Activated naive CD8-positive, alpha-beta T cell (primary cell): ENCODE results near the gene IQCK.

Source experiments
- H3K27ac Mint-ChIP-seq: one replicate; pipeline ENCODE4 v1.8.0; 2021; ENCODE audit warnings: mixed read lengths
- H3K27me3 Mint-ChIP-seq: one replicate; pipeline ENCODE4 v1.8.0; 2021; ENCODE audit warnings: mixed read lengths
- H3K36me3 Mint-ChIP-seq: one replicate; pipeline ENCODE4 v1.8.0; 2021; ENCODE audit warnings: mixed read lengths
- H3K4me1 Mint-ChIP-seq: one replicate; pipeline ENCODE4 v1.8.0; 2021; ENCODE audit warnings: low read depth, mixed read lengths
- H3K4me3 Mint-ChIP-seq: one replicate; pipeline ENCODE4 v1.8.0; 2021; ENCODE audit warnings: mild to moderate bottlenecking, mixed read lengths
- H3K9me3 Mint-ChIP-seq: one replicate; pipeline ENCODE4 v1.8.0; 2021; ENCODE audit warnings: low read depth, mixed read lengths

IQCK gene

GRCh38 chr16:19851476-19851875 is 133.4 kb downstream of the IQCK start:
- Mint-ChIP-seq H3K27ac (no peak overlapping the region), H3K9me3 (no peaks in the 10 kb centered on the region), H3K36me3 (no peaks in the 10 kb centered on the region)

GRCh38 chr16:19853132-19853741 is 135.2 kb downstream of the IQCK start:
- H3K27me3 Mint-ChIP-seq = peaks cover 1% of the 10 kb centered on the region
- H3K4me1 Mint-ChIP-seq = no peaks in the 10 kb centered on the region
- H3K27ac Mint-ChIP-seq = no peak overlapping the region
- no peak overlapping the region for H3K4me3 Mint-ChIP-seq
- H3K9me3 Mint-ChIP-seq = no peaks in the 10 kb centered on the region
- no peaks in the 10 kb centered on the region for H3K36me3 Mint-ChIP-seq

More at GRCh38 chr16:19851476-19851875, 133.4 kb downstream of the IQCK start:
- Mint-ChIP-seq H3K4me1 (no peaks in the 10 kb centered on the region), H3K27me3 (peaks cover 2% of the 10 kb centered on the region), H3K4me3 (no peak overlapping the region)

- Mint-ChIP-seq H3K36me3 (no peaks in the 10 kb centered on the region), H3K9me3 (no peaks in the 10 kb centered on the region), H3K27me3 (no peaks in the 10 kb centered on the region), H3K27ac (no peak overlapping the region), H3K4me1 (no peaks in the 10 kb centered on the region), H3K4me3 (no peak overlapping the region)
Observed at GRCh38 chr16:19853742-19854542, 135.9 kb downstream of the IQCK start.

DNA sequence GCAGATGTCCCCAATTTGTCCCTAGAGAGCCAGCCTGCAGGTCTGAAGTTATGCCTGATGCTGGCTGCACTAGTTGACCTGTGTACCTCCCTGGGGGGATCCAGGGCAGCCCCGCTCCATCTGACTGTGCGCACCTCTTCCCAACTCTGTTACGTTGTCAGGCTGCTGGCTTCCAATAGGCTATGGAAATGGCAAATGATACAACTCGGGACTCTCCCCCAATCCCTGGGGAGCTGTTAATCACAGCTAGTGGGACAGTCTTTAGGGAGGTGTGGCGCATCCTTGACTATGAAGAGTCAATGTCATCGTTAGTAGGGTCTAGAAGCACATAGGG is 136.4 kb downstream of the IQCK start:
- no peak overlapping the region for H3K27ac Mint-ChIP-seq
- no peaks in the 10 kb centered on the region for H3K9me3 Mint-ChIP-seq
- no peak overlapping the region for H3K4me3 Mint-ChIP-seq
- no peaks in the 10 kb centered on the region for H3K36me3 Mint-ChIP-seq
- no peaks in the 10 kb centered on the region for H3K27me3 Mint-ChIP-seq
- H3K4me1 Mint-ChIP-seq = no peaks in the 10 kb centered on the region

DNA sequence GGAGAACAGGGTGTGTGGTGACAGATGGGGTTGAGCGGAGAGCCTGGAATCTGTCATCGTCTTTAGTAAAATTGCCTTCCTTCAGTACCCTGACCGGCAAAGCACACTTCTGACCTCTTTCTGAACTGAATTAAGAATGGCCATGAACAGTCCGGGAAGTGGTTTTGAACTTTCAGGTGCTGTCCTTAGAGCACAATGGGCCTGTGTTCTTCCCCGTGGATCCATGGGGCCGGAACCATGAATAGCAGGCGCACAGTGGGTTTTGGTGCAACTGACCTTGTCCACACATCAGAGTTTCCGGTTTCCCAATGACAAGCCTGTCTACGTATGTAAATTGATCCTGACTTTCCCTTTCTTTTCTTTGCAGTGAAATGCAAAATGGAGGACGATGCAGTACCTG is 138.0 kb downstream of the IQCK start:
- H3K9me3 Mint-ChIP-seq = no peaks in the 10 kb centered on the region
- H3K27me3 Mint-ChIP-seq = no peaks in the 10 kb centered on the region
- no peaks in the 10 kb centered on the region for H3K4me1 Mint-ChIP-seq
- H3K36me3 Mint-ChIP-seq = no peaks in the 10 kb centered on the region
- H3K27ac Mint-ChIP-seq = no peak overlapping the region
- H3K4me3 Mint-ChIP-seq = no peak overlapping the region

GRCh38 chr16:19857593-19858339 is 139.7 kb downstream of the IQCK start:
- Mint-ChIP-seq H3K36me3 (no peaks in the 10 kb centered on the region), H3K27ac (no peak overlapping the region), H3K9me3 (no peaks in the 10 kb centered on the region), H3K27me3 (no peaks in the 10 kb centered on the region), H3K4me3 (no peak overlapping the region), H3K4me1 (no peaks in the 10 kb centered on the region)

DNA sequence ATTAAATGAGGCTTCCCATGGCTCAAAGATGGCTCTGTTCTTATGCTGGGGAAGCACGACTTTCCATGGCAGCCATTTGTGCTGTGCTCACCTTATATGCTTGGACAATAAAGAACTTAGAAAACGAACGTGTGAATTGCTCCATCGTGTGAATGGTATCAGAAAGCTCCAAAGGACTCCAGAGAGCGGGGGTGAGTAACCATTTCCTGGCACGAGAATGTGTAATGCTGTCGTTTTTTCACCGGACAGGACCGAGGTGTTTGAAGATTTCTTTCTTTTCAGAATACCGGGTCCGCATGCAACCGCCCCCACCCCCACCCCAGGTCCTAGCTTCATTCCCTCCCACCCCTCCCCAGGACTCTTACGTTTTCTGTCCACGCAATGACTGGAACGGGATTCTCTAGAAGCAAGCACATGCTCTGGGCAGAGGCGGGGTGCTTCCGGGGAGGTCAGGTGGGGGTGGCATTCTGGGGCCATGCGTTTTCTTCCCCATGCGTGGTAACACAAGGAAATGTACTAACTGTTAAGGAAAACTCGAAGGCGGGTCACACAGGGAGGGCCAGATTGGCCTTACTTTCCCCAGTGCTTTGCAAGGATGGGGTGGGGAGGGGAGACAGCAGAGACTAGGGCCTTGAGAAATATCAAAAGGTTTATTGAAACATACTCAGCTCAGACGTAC is 140.4 kb downstream of the IQCK start:
- Mint-ChIP-seq H3K27ac (no peak overlapping the region), H3K36me3 (no peaks in the 10 kb centered on the region), H3K4me3 (no peak overlapping the region), H3K27me3 (no peaks in the 10 kb centered on the region), H3K9me3 (no peaks in the 10 kb centered on the region), H3K4me1 (no peaks in the 10 kb centered on the region)

GRCh38 chr16:19859166-19859565 is 141.1 kb downstream of the IQCK start:
- no peak overlapping the region for H3K4me3 Mint-ChIP-seq
- H3K27me3 Mint-ChIP-seq = no peaks in the 10 kb centered on the region
- H3K9me3 Mint-ChIP-seq = no peaks in the 10 kb centered on the region
- H3K36me3 Mint-ChIP-seq = no peaks in the 10 kb centered on the region
- no peaks in the 10 kb centered on the region for H3K4me1 Mint-ChIP-seq
- no peak overlapping the region for H3K27ac Mint-ChIP-seq

DNA sequence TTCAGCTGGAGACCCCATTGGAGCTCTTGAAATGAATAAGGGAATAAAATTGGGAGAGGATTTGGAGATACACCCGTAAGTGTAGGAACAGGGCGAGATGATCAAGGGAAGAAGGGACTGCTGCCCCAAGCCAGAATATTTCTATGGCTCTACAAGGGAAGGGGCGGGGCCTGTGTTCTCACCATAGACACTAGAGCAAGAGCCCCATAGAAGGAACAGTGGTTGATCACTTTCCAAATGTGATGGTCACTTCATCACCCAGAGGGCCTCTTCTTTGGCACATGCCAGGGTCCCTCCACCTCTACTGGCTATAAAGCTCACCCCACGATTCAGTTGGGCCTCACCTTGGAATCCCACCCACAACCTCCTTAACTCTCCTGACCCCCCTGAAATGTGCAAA is 141.5 kb downstream of the IQCK start:
- Mint-ChIP-seq H3K36me3 (no peaks in the 10 kb centered on the region), H3K4me3 (no peak overlapping the region), H3K4me1 (no peaks in the 10 kb centered on the region), H3K9me3 (no peaks in the 10 kb centered on the region), H3K27ac (no peak overlapping the region), H3K27me3 (no peaks in the 10 kb centered on the region)

DNA sequence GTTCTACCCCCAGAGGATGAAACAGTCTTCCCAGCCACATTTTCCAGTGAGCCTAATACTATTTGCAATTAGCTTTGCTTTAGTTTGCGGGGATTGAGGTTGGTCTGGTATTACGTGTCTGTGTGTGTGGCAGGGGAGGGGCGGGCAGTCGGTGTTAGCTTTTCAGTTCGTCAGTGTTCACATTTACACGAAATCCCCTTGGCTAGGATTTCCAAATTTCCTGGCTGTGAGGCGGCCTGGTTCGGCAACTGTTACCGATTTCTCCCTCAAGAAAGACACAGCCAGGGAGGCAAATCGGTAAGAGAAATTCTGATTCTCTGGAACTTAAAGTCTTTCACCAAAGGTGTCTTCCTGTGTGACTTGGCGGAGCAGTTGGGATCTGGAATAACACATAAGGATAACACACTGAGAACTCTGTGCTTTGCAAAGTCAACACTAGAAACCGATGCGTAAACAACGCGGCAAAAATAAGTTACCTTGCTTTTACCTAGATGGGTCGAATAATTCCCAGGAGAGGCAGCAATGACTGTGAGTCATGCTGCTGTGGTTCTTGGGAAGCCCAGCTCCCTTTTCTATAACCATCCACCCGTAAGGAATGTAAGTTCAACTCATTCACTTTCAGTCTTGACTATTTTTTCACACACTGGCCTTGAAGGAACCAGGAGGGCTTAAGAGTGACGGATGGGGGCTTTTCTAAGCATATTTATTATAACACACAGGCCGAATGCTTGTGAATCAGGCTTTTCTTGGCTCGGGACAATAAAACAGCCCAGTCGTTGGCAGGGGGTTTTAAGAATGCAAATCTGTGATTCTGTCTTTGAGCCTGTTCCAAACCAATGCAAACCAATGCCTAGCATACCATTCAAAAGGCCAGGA is 142.3 kb downstream of the IQCK start:
- Mint-ChIP-seq H3K27ac (no peak overlapping the region), H3K4me1 (no peaks in the 10 kb centered on the region), H3K9me3 (no peaks in the 10 kb centered on the region), H3K36me3 (no peaks in the 10 kb centered on the region), H3K27me3 (no peaks in the 10 kb centered on the region), H3K4me3 (no peak overlapping the region)

- Mint-ChIP-seq H3K4me1 (no peaks in the 10 kb centered on the region), H3K4me3 (no peak overlapping the region)
Observed at GRCh38 chr16:19861133-19861532, 143.1 kb downstream of the IQCK start.

DNA sequence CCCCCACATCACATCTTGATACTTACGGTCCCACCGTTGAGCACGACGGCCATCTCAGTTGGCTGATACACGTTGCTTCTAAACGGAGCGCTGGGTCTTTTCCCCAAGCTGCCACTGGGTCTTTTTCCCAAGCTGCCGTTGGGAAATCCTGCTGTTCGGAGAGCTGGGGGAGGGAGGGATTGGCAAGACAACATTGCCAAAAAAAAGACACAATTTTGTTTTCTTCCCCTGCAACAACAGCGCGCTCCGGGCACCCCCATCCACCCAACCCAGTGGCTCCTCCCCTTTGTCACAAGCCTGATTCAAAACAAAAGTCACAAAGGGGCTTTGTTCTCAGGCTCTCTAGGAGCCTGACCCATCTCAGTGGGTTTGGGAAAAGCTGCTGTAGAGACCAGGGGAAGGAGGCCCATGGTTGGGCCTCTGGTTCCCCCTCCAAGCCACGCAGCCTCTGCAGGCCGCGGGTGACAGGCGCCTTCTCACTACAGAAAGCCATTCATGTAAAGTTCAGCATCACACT is 143.8 kb downstream of the IQCK start:
- no peak overlapping the region for H3K27ac Mint-ChIP-seq
- H3K4me3 Mint-ChIP-seq = no peak overlapping the region
- H3K4me1 Mint-ChIP-seq = no peaks in the 10 kb centered on the region
- H3K36me3 Mint-ChIP-seq = no peaks in the 10 kb centered on the region
- no peaks in the 10 kb centered on the region for H3K27me3 Mint-ChIP-seq
- no peaks in the 10 kb centered on the region for H3K9me3 Mint-ChIP-seq

More at GRCh38 chr16:19861133-19861532, 143.1 kb downstream of the IQCK start:
- H3K36me3 Mint-ChIP-seq = no peaks in the 10 kb centered on the region
- no peaks in the 10 kb centered on the region for H3K27me3 Mint-ChIP-seq
- H3K9me3 Mint-ChIP-seq = no peaks in the 10 kb centered on the region
- no peak overlapping the region for H3K27ac Mint-ChIP-seq

- Mint-ChIP-seq H3K4me1 (no peaks in the 10 kb centered on the region), H3K9me3 (no peaks in the 10 kb centered on the region), H3K27me3 (no peaks in the 10 kb centered on the region), H3K27ac (no peak overlapping the region), H3K4me3 (no peak overlapping the region), H3K36me3 (peaks cover 3% of the 10 kb centered on the region)
Observed at GRCh38 chr16:19863990-19864389, 145.9 kb downstream of the IQCK start.

DNA sequence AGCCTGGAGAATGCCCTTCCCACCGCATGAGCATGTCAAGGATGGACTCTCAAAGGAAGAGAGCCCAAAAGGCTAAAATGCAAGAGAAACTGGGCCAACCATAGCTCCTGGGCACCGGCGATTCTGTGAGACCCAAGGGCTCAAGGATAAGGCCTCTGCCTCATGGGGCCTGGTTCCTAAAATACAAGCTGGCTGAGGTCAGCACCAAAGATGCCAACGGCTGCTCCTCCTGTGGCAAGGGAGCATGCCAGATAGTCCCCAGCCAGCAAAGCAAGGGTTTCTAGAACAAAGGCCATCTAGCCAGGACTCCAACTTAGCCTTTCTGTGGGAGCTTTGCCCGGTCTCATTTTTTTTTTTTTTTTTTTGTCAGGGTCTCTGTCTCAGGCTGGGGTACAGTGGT is 146.5 kb downstream of the IQCK start:
- Mint-ChIP-seq H3K4me3 (no peak overlapping the region), H3K9me3 (no peaks in the 10 kb centered on the region), H3K27ac (no peak overlapping the region), H3K36me3 (peaks cover 3% of the 10 kb centered on the region), H3K4me1 (no peaks in the 10 kb centered on the region), H3K27me3 (no peaks in the 10 kb centered on the region)
